H9 (cell line): ENCODE results near the gene DBNDD1. TPM values are rescaled to one million over a fixed set of nuclear protein-coding genes. Genes with fewer than 3 reads are reported as not detected.

Experiments used
- DNase-seq: peaks from one replicate; pipeline ENCODE4 v3.0.0-alpha.2; 2017
- H2AFZ ChIP-seq: one replicate; pipeline ENCODE4 v1.6.1; 2013; ENCODE audit warnings: mild to moderate bottlenecking, low read length, control low read depth, moderate library complexity
- H2AK5ac ChIP-seq: 2 replicates; pipeline ENCODE4 v1.6.1; 2013; ENCODE audit warnings: low read length, control low read depth, mixed read lengths; ENCODE audit not compliant: insufficient read length
- H2BK120ac ChIP-seq: one replicate; pipeline ENCODE4 v1.6.1; 2013; ENCODE audit warnings: low read depth, mild to moderate bottlenecking, low read length, control low read depth, inconsistent platforms; ENCODE audit not compliant: poor library complexity, severe bottlenecking
- H2BK12ac ChIP-seq: 2 replicates; pipeline ENCODE4 v1.6.1; 2013; ENCODE audit warnings: low read length, control low read depth, mixed read lengths, low read depth; ENCODE audit not compliant: insufficient read length
- H2BK15ac ChIP-seq: 2 replicates; pipeline ENCODE4 v1.6.1; 2013; ENCODE audit warnings: low read depth, low read length, control low read depth
- H2BK20ac ChIP-seq: one replicate; pipeline ENCODE4 v1.6.1; 2013; ENCODE audit warnings: low read depth, mild to moderate bottlenecking, low read length, control low read depth, inconsistent platforms; ENCODE audit not compliant: poor library complexity, severe bottlenecking
- H2BK5ac ChIP-seq: 2 replicates; pipeline ENCODE4 v1.6.1; 2013; ENCODE audit warnings: low read length, control low read depth, mixed read lengths; ENCODE audit not compliant: insufficient read length
- H3K14ac ChIP-seq: 2 replicates; pipeline ENCODE4 v1.6.1; 2013; ENCODE audit warnings: low read length, control low read depth; ENCODE audit not compliant: insufficient read depth
- H3K18ac ChIP-seq: 2 replicates; pipeline ENCODE4 v1.6.1; 2013; ENCODE audit warnings: low read depth, mild to moderate bottlenecking, mixed read lengths, low read length, control low read depth; ENCODE audit not compliant: insufficient read length
- H3K23ac ChIP-seq: 2 replicates; pipeline ENCODE4 v1.6.1; 2013; ENCODE audit warnings: low read length, control low read depth, mixed read lengths, low read depth; ENCODE audit not compliant: insufficient read length
- H3K23me2 ChIP-seq: 2 replicates; pipeline ENCODE4 v1.6.1; 2013; ENCODE audit warnings: low read depth, mild to moderate bottlenecking, mixed read lengths, low read length, control low read depth; ENCODE audit not compliant: insufficient read length, poor library complexity, severe bottlenecking
- H3K27ac ChIP-seq: 2 replicates; pipeline ENCODE4 v1.5.1; 2013; ENCODE audit warnings: low read length, control low read depth, mixed read lengths, low read depth; ENCODE audit not compliant: insufficient read length
- H3K27me3 ChIP-seq: 2 replicates; pipeline ENCODE4 v1.6.1; 2013; ENCODE audit warnings: low read length, control low read depth, inconsistent platforms; ENCODE audit not compliant: insufficient read depth
- H3K4ac ChIP-seq: 2 replicates; pipeline ENCODE4 v1.6.1; 2013; ENCODE audit warnings: low read depth, mild to moderate bottlenecking, control low read depth, inconsistent platforms, low read length, moderate library complexity
- H3K4me1 ChIP-seq: 2 replicates; pipeline ENCODE4 v1.6.1; 2013; ENCODE audit warnings: low read length, control low read depth, inconsistent platforms; ENCODE audit not compliant: insufficient read depth
- H3K4me2 ChIP-seq: 2 replicates; pipeline ENCODE4 v1.6.1; 2013; ENCODE audit warnings: low read length, control low read depth, mixed read lengths; ENCODE audit not compliant: insufficient read length, insufficient read depth
- H3K56ac ChIP-seq: 2 replicates; pipeline ENCODE4 v1.6.1; 2013; ENCODE audit warnings: low read depth, mild to moderate bottlenecking, mixed read lengths, low read length, control low read depth; ENCODE audit not compliant: insufficient read length
- H3K79me1 ChIP-seq: 2 replicates; pipeline ENCODE4 v1.6.1; 2013; ENCODE audit warnings: low read depth, mild to moderate bottlenecking, moderate library complexity, low read length, control low read depth, inconsistent platforms; ENCODE audit not compliant: insufficient read depth, poor library complexity, severe bottlenecking
- H3K79me2 ChIP-seq: 2 replicates; pipeline ENCODE4 v1.6.1; 2013; ENCODE audit warnings: low read length, control low read depth, inconsistent platforms; ENCODE audit not compliant: insufficient read depth
- H3K9ac ChIP-seq: 2 replicates; pipeline ENCODE4 v1.6.1; 2013; ENCODE audit warnings: low read length, control low read depth, mixed read lengths; ENCODE audit not compliant: insufficient read length; ENCODE audit errors: extremely low read depth
- H3K9me3 ChIP-seq: one replicate; pipeline ENCODE4 v1.6.1; 2013; ENCODE audit warnings: low read depth, low read length, inconsistent platforms; ENCODE audit not compliant: control insufficient read depth
- H3T11ph ChIP-seq: one replicate; pipeline ENCODE4 v1.6.1; 2013; ENCODE audit warnings: mild to moderate bottlenecking, low read length, control low read depth, inconsistent platforms
- H4K20me1 ChIP-seq: one replicate; pipeline ENCODE4 v1.6.1; 2013; ENCODE audit not compliant: control insufficient read depth, insufficient read length, insufficient read depth
- H4K5ac ChIP-seq: 2 replicates; pipeline ENCODE4 v1.6.1; 2013; ENCODE audit warnings: low read depth, mild to moderate bottlenecking, mixed read lengths, low read length, control low read depth; ENCODE audit not compliant: insufficient read length
- H4K8ac ChIP-seq: replicated peaks from 2 replicates; pipeline ENCODE4 v1.6.1; 2013; ENCODE audit warnings: low read length, control low read depth, mixed read lengths, low read depth; ENCODE audit not compliant: insufficient read length
- H4K91ac ChIP-seq: 2 replicates; pipeline ENCODE4 v1.6.1; 2013; ENCODE audit warnings: low read depth, mild to moderate bottlenecking, moderate library complexity, mixed read lengths, low read length, control low read depth; ENCODE audit not compliant: insufficient read length
- H3K27ac Mint-ChIP-seq, 3 experiments: 2 replicates in 2 of 3; 3 replicates in 1 of 3; pipeline ENCODE4 v1.8.0; 2020 to 2021; ENCODE audit warnings: mixed read lengths in 3 of 3, mild to moderate bottlenecking in 1 of 3, moderate library complexity in 1 of 3
- H3K27me3 Mint-ChIP-seq: 2 replicates; pipeline ENCODE4 v1.8.0; 2021; ENCODE audit warnings: low read depth, mild to moderate bottlenecking, moderate library complexity, mixed read lengths
- H3K36me3 Mint-ChIP-seq, 3 experiments: 2 replicates in 2 of 3; 3 replicates in 1 of 3; pipeline ENCODE4 v1.8.0; 2020 to 2021; ENCODE audit warnings: low read depth in 3 of 3, mixed read lengths in 3 of 3; ENCODE audit not compliant: insufficient read depth in 1 of 3
- H3K4me1 Mint-ChIP-seq, 2 experiments: 2 replicates each; pipeline ENCODE4 v1.8.0; 2020; ENCODE audit warnings: mixed read lengths in 2 of 2
- H3K4me3 Mint-ChIP-seq, 2 experiments: 2 replicates in 1 of 2; 3 replicates in 1 of 2; pipeline ENCODE4 v1.8.0; 2020 to 2021; ENCODE audit warnings: mild to moderate bottlenecking in 2 of 2, mixed read lengths in 2 of 2, moderate library complexity in 1 of 2
- H3K9me3 Mint-ChIP-seq, 2 experiments: 2 replicates in 1 of 2; 3 replicates in 1 of 2; pipeline ENCODE4 v1.8.0; 2020; ENCODE audit warnings: mild to moderate bottlenecking in 2 of 2, mixed read lengths in 2 of 2, moderate library complexity in 1 of 2
- CTCF ChIP-seq: fragments of 200-600 bp; sonication (generic); conservative IDR thresholded peaks from 3 replicates; pipeline ENCODE4 v1.8.0; 2021; ENCODE audit warnings: antibody characterized with exemption, mild to moderate bottlenecking
- WGBS: extraction: QIAGEN DNeasy Blood & Tissue Kit; methylation state at CpG from one replicate; pipeline ENCODE4 v1.1.7; 2013; ENCODE audit warnings: missing lambda C conversion rate, low lambda C conversion rate, mixed read lengths; ENCODE audit not compliant: insufficient read length; ENCODE audit errors: extremely low coverage; 5-methylcytosine and 5-hydroxymethylcytosine counted together
- total RNA-seq: library from RNA; stranded (reverse); gene quantifications from 2 replicates; pipeline ENCODE4 v1.2.1, GENCODE V29; 2021

Gene DBNDD1
- total RNA-seq, 1 experiment from 2014 or later: 87.3 TPM

- no peak overlapping the region for H4K5ac ChIP-seq
- no peak overlapping the region for H2BK20ac ChIP-seq
- no peak overlapping the region for H2BK5ac ChIP-seq
- H2AK5ac ChIP-seq: no peak overlapping the region
- Mint-ChIP-seq H3K4me3 (no peak overlapping the region; a peak in 1 of 5 replicates), H3K27me3 (no peaks in the 10 kb centered on the region), H3K27ac (no peak overlapping the region; a peak in 1 of 7 replicates), H3K9me3 (no peaks in the 10 kb centered on the region), H3K36me3 (peaks cover 0 to 37% (median 6%) of the 10 kb centered on the region in 3 experiments; a peak in 6 of 7 replicates), H3K4me1 (no peaks in the 10 kb centered on the region)
- no peak overlapping the region for H3K18ac ChIP-seq
- no peak overlapping the region for H3T11ph ChIP-seq
- no peaks in the 10 kb centered on the region for H3K79me2 ChIP-seq
- H3K23me2 ChIP-seq: no peaks in the 10 kb centered on the region
- WGBS: no CpG with 5 or more reads among the region's 13 CpGs
- no peak overlapping the region for H2AFZ ChIP-seq
- 0 out of 2 replicates have a peak, but pooled peaks cover 4% of the 10 kb centered on the region for H3K4me1 ChIP-seq
- H4K8ac ChIP-seq: no peak overlapping the region
- no peak for DNase-seq
- H2BK120ac ChIP-seq: no peak overlapping the region
- no peak overlapping the region for H3K9ac ChIP-seq
- H3K4ac ChIP-seq: no peak overlapping the region
- H3K23ac ChIP-seq: no peak overlapping the region
- H4K91ac ChIP-seq: no peak overlapping the region
- H3K79me1 ChIP-seq: no peaks in the 10 kb centered on the region
- H3K27me3 ChIP-seq: no peaks in the 10 kb centered on the region
- no peaks in the 10 kb centered on the region for H4K20me1 ChIP-seq
- H3K14ac ChIP-seq: no peak overlapping the region
- no peak overlapping the region for H3K27ac ChIP-seq
- no peaks in the 10 kb centered on the region for H3K9me3 ChIP-seq
- no peak overlapping the region for H3K56ac ChIP-seq
- no peak overlapping the region for H2BK12ac ChIP-seq
- H3K4me2 ChIP-seq: no peak overlapping the region
- no peak for TF ChIP-seq CTCF
- H2BK15ac ChIP-seq: no peak overlapping the region
Observed at GRCh38 chr16:90012991-90013745, 6.1 kb downstream of the DBNDD1 start.
